DOHH2 (cell line): ENCODE results near the gene SCNN1A.
"Not testable (repeated sequence)": the region's sequence is repeated elsewhere in the genome, so short reads cannot be mapped to it uniquely, and the experiment has no call there.

Experiments used
- H3F3A ChIP-seq: fragments of 200-600 bp; sonication (generic), shearing (Covaris generic); 2 replicates; pipeline ENCODE4 v1.6.0; 2016; ENCODE audit warnings: antibody characterized with exemption, mild to moderate bottlenecking; ENCODE audit not compliant: control insufficient read depth, insufficient read depth
- H3K27ac ChIP-seq: fragments of 200-600 bp; sonication (generic); 2 replicates; pipeline ENCODE4 v1.5.1; 2014; ENCODE audit warnings: low read depth, mild to moderate bottlenecking, low read length, moderate library complexity
- H3K27me3 ChIP-seq: fragments of 200-600 bp; sonication (generic); 2 replicates; pipeline ENCODE4 v1.6.1; 2014; ENCODE audit warnings: mild to moderate bottlenecking, low read length, mixed read lengths; ENCODE audit not compliant: control insufficient read depth
- H3K36me3 ChIP-seq: fragments of 200-600 bp; sonication (generic); 2 replicates; pipeline ENCODE4 v1.6.1; 2014; ENCODE audit warnings: mild to moderate bottlenecking, low read length, moderate library complexity, mixed read lengths; ENCODE audit not compliant: control insufficient read depth
- H3K4me1 ChIP-seq: fragments of 200-600 bp; sonication (generic); 2 replicates; pipeline ENCODE4 v1.6.1; 2014; ENCODE audit warnings: mild to moderate bottlenecking, low read length, mixed read lengths; ENCODE audit not compliant: control insufficient read depth
- H3K4me2 ChIP-seq: fragments of 200-600 bp; sonication (generic); 2 replicates; pipeline ENCODE4 v1.6.0; 2014; ENCODE audit warnings: mild to moderate bottlenecking, low read length, moderate library complexity
- H3K4me3 ChIP-seq: fragments of 200-600 bp; sonication (generic); 2 replicates; pipeline ENCODE4 v1.5.1; 2014; ENCODE audit warnings: mild to moderate bottlenecking, low read length, mixed read lengths
- H3K79me2 ChIP-seq: fragments of 200-600 bp; sonication (generic); 2 replicates; pipeline ENCODE4 v1.6.1; 2014; ENCODE audit warnings: mild to moderate bottlenecking, low read length, mixed read lengths; ENCODE audit not compliant: control insufficient read depth
- H3K9me2 ChIP-seq: fragments of 200-600 bp; sonication (generic); replicated peaks from 2 replicates; pipeline ENCODE4 v1.6.1; 2014; ENCODE audit warnings: mild to moderate bottlenecking, low read length, mixed read lengths; ENCODE audit not compliant: control insufficient read depth
- H3K9me3 ChIP-seq: fragments of 200-600 bp; sonication (generic); 2 replicates; pipeline ENCODE4 v1.6.1; 2014; ENCODE audit warnings: antibody characterized with exemption, low read length, mixed read lengths; ENCODE audit not compliant: control insufficient read depth, insufficient read depth
- H4K20me1 ChIP-seq: fragments of 200-600 bp; sonication (generic); 2 replicates; pipeline ENCODE4 v1.6.0; 2014; ENCODE audit warnings: low read depth, mild to moderate bottlenecking, antibody characterized with exemption, low read length, moderate library complexity; ENCODE audit not compliant: control insufficient read depth, insufficient read depth
- CTCF ChIP-seq: fragments of 200-600 bp; sonication (generic); IDR thresholded peaks from one replicate; pipeline ENCODE4 v1.5.1; 2014; ENCODE audit warnings: antibody characterized with exemption, mild to moderate bottlenecking, low read depth, low read length; ENCODE audit not compliant: poor library complexity, severe bottlenecking
- EZH2phosphoT487 ChIP-seq: fragments of 200-600 bp; sonication (generic); IDR thresholded peaks from 2 replicates; pipeline ENCODE4 v1.6.1; 2017; ENCODE audit warnings: borderline replicate concordance, mild to moderate bottlenecking, antibody characterized with exemption, low read length, moderate library complexity, mixed read lengths

Gene SCNN1A

GRCh38 chr12:6340745-6341416 is 34.5 kb downstream of the SCNN1A start:
- H3K9me3 ChIP-seq = no peaks in the 10 kb centered on the region
- H4K20me1 ChIP-seq = no peaks in the 10 kb centered on the region
- peak overlapping the region; percentile 93 for H3K27ac ChIP-seq
- H3K9me2 ChIP-seq = no peaks in the 10 kb centered on the region
- no peaks in the 10 kb centered on the region for H3K27me3 ChIP-seq
- H3K79me2 ChIP-seq = peaks cover 63% of the 10 kb centered on the region
- H3K4me2 ChIP-seq = peak overlapping the region; percentile 92
- H3F3A ChIP-seq = peaks cover 24% of the 10 kb centered on the region
- H3K36me3 ChIP-seq = peaks cover 35% of the 10 kb centered on the region
- H3K4me1 ChIP-seq = peaks cover 72% of the 10 kb centered on the region
- TF ChIP-seq EZH2phosphoT487 (no peak), CTCF (no peak)
- H3K4me3 ChIP-seq = peak overlapping the region; percentile 100

GRCh38 chr12:6340032-6340638 is 35.2 kb downstream of the SCNN1A start:
- Histone ChIP-seq H3K9me2 (no peaks in the 10 kb centered on the region), H3K27me3 (no peaks in the 10 kb centered on the region), H3K4me1 (peaks cover 72% of the 10 kb centered on the region), H3K9me3 (no peaks in the 10 kb centered on the region), H3K4me3 (peak overlapping the region; percentile 100), H4K20me1 (no peaks in the 10 kb centered on the region), H3F3A (peaks cover 25% of the 10 kb centered on the region), H3K36me3 (peaks cover 38% of the 10 kb centered on the region), H3K27ac (peak overlapping the region; percentile 93), H3K79me2 (peaks cover 69% of the 10 kb centered on the region), H3K4me2 (peak overlapping the region; percentile 92)
- no peak for TF ChIP-seq CTCF
- no peak for TF ChIP-seq EZH2phosphoT487

DNA sequence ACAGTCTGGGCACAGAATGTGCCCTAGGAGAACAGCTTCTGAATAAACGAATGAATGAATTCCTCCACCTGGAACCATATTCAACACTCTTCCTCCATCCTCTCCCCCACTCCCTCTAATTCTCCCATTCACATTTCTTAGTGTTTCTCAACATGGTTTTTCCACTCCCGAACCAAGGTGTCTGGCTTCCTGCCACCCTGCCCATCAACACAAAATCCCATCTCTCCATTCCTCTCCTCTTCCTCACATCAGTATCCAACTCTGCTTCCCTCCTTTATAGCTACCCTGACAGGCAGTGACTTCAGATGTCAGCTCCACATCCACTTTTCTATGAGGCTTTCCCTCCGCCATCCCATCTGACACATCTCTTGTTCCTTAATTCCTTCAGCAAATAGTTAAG is 36.4 kb downstream of the SCNN1A start:
- peaks cover 49% of the 10 kb centered on the region for H3K36me3 ChIP-seq
- no peaks in the 10 kb centered on the region for H3K27me3 ChIP-seq
- H3K27ac ChIP-seq = peak overlapping the region; percentile 93
- peak overlapping the region; percentile 100 for H3K4me3 ChIP-seq
- TF ChIP-seq EZH2phosphoT487 (no peak), CTCF (no peak)
- H3K4me1 ChIP-seq = peaks cover 76% of the 10 kb centered on the region
- no peaks in the 10 kb centered on the region for H4K20me1 ChIP-seq
- H3K9me3 ChIP-seq = no peaks in the 10 kb centered on the region
- H3K4me2 ChIP-seq = peak overlapping the region; percentile 92
- no peaks in the 10 kb centered on the region for H3K9me2 ChIP-seq
- peaks cover 25% of the 10 kb centered on the region for H3F3A ChIP-seq
- peaks cover 81% of the 10 kb centered on the region for H3K79me2 ChIP-seq

GRCh38 chr12:6338536-6338935 is 36.8 kb downstream of the SCNN1A start:
- Histone ChIP-seq H3K27ac (peak overlapping the region; percentile 93), H3K4me2 (peak overlapping the region; percentile 92), H3K36me3 (peaks cover 54% of the 10 kb centered on the region), H3F3A (peaks cover 25% of the 10 kb centered on the region), H3K4me3 (peak overlapping the region; percentile 100), H3K79me2 (peaks cover 81% of the 10 kb centered on the region), H3K4me1 (peaks cover 75% of the 10 kb centered on the region)
- not testable (repeated sequence) for H3K27me3 ChIP-seq, H3K9me2 ChIP-seq, H3K9me3 ChIP-seq, H4K20me1 ChIP-seq
